ENCODE results near the gene DIS3L2.

Gene DIS3L2

GRCh38 chr2:232238108-232238507 lies 276.6 kb downstream of the DIS3L2 start:
- DNase-seq = no peak

- DNase-seq = no peak
These were observed 277.1 kb downstream of the DIS3L2 start for GRCh38 chr2:232238596-232238995.

- no peak for DNase-seq
These were observed 278.6 kb downstream of the DIS3L2 start for GRCh38 chr2:232239951-232240681.

- DNase-seq = no peak
These were observed 279.4 kb downstream of the DIS3L2 start for GRCh38 chr2:232240906-232241305.

GRCh38 chr2:232242316-232242715 lies 280.8 kb downstream of the DIS3L2 start:
- no peak for DNase-seq

GRCh38 chr2:232245111-232245510 lies 283.6 kb downstream of the DIS3L2 start:
- DNase-seq = no peak

- no peak for DNase-seq
These were observed 284.7 kb downstream of the DIS3L2 start for GRCh38 chr2:232246245-232246644.

- no peak for DNase-seq
These were observed 287.6 kb downstream of the DIS3L2 start for GRCh38 chr2:232249096-232249495.

GRCh38 chr2:232250246-232251175 lies 289.0 kb downstream of the DIS3L2 start:
- DNase-seq = no peak

- no peak for DNase-seq
These were observed 293.5 kb downstream of the DIS3L2 start for GRCh38 chr2:232255033-232255432.

- DNase-seq = no peak
These were observed 298.6 kb downstream of the DIS3L2 start for GRCh38 chr2:232260075-232260474.

- no peak for DNase-seq
These were observed 300.3 kb downstream of the DIS3L2 start for GRCh38 chr2:232261776-232262175.

GRCh38 chr2:232263295-232263694 lies 301.8 kb downstream of the DIS3L2 start:
- DNase-seq = no peak

GRCh38 chr2:232264081-232264480 lies 302.6 kb downstream of the DIS3L2 start:
- DNase-seq = no peak

- DNase-seq = no peak
These were observed 303.8 kb downstream of the DIS3L2 start for GRCh38 chr2:232265329-232265728.

GRCh38 chr2:232268636-232269165 lies 307.2 kb downstream of the DIS3L2 start:
- no peak for DNase-seq

- DNase-seq = no peak
These were observed 308.4 kb downstream of the DIS3L2 start for GRCh38 chr2:232269867-232270266.

- no peak for DNase-seq
These were observed 312.6 kb downstream of the DIS3L2 start for GRCh38 chr2:232273903-232274643.

- DNase-seq = no peak
These were observed 314.2 kb downstream of the DIS3L2 start for GRCh38 chr2:232275670-232276069.

GRCh38 chr2:232276084-232276732 lies 314.7 kb downstream of the DIS3L2 start:
- no peak for DNase-seq

- no peak for DNase-seq
These were observed 315.3 kb downstream of the DIS3L2 start for GRCh38 chr2:232276733-232277313.

GRCh38 chr2:232278534-232278933 lies 317.0 kb downstream of the DIS3L2 start:
- no peak for DNase-seq
